Measurements from ENCODE around the gene HOXB3.

Gene HOXB3

DNA sequence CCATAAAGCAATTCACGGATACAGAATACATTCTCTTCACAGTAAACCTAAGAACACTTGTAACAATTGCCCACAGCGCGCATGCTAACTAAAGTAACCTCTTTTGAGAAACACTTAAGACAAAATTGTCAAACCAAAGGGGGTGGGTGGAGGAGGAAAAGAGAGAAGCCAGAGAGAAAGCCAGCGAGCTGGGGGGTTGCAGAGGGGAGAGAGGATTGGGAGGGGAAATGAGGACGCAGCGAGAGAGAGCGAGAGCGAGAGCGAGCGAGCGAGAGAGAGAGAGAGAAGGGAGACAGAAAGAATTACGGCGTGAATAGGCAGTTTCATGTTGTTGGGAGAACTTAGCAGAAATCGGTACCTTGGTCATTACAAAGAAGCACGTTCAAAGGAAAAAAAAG is 22.4 kb upstream of the HOXB3 start:
- DNase-seq, result peak; percentile 55

- peak; percentile 74 for DNase-seq
These were observed 21.8 kb upstream of the HOXB3 start for GRCh38 chr17:48611681-48612455.

- DNase-seq, result peak; percentile 60
These were observed 21.2 kb upstream of the HOXB3 start for GRCh38 chr17:48611213-48611612.

- DNase-seq, result peak; percentile 62
These were observed 20.5 kb upstream of the HOXB3 start, which contains the start of gene HOXB7 for GRCh38 chr17:48610282-48611211. Gene HOXB7 (minus strand): TSS chr17:48611017. CDS start chr17:48610918, 99 bp downstream.

DNA sequence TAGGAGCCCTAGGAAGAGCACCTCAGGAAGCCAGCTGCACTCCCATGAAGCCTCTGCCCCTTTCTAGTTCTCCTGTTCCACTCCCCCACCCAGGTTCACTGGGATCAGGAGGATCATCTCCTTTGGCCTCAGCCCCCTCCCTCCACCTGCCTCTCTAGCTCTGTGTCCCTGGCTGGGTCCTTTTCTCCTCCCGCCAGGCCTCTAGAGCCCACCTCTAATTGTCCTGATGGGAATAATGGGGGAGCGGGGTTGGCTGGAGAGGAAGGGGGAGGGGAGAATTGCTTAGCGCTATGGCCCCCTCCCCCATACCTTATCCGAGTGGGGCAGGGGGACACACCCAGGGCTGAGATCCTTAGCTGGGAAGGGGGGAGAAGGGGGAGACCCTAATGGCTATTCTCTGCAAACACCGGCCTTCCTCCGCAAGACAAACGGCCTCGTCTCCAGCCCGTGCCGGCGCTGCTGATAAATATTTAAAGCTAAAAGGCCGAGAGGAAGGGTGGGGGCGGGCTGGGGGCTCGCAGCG is 19.8 kb upstream of the HOXB3 start:
- DNase-seq, result peak; percentile 20

DNA sequence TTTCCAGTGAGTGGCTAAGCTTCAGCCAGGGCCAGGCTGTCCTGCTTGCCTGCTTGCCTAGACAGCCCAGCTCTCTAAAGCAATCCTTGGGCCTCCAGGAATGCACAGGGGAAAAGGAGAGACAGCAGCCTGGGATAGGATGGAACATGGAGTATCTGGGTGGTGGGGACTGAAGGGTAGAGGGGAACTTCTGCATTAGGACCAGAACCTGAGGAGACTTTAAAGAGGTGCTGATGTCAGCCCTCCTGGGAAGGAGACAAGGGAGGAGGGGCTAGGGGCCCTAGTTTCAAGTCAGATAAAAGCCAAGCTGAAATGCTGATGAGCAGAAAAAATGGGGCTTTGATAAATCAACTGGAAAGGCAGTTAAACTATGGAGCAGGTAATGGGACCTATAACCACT is 19.0 kb upstream of the HOXB3 start:
- no peak for DNase-seq

DNA sequence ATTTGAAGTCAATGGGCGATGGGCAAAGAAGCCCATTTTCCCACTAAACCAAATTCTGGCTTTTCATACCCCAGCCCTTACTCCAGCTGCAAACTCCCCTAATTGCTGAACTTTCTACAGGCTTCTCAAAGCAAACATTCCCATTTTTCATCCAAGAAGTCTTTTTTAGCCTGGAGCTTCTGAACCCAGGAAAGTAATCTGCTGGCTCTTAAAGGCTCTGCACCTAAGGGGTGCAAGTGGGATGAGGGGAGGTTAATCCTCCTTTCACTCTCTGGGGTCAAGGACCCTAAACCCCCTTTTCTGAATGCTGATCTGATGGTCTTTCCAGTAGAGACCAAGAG is 18.4 kb upstream of the HOXB3 start:
- no peak for DNase-seq

GRCh38 chr17:48606892-48607614 is 17.0 kb upstream of the HOXB3 start:
- no peak for DNase-seq

GRCh38 chr17:48605991-48606891 is 16.2 kb upstream of the HOXB3 start:
- no peak for DNase-seq

GRCh38 chr17:48605409-48605919 is 15.4 kb upstream of the HOXB3 start:
- DNase-seq, result no peak

- no peak for DNase-seq
These were observed 14.8 kb upstream of the HOXB3 start, which contains the start of gene HOXB6 for GRCh38 chr17:48604770-48605329. Gene HOXB6 (minus strand): TSS chr17:48604986. CDS start chr17:48598150, 6,836 bp downstream.

- DNase-seq, result no peak
These were observed 14.1 kb upstream of the HOXB3 start for GRCh38 chr17:48603959-48604769.

DNA sequence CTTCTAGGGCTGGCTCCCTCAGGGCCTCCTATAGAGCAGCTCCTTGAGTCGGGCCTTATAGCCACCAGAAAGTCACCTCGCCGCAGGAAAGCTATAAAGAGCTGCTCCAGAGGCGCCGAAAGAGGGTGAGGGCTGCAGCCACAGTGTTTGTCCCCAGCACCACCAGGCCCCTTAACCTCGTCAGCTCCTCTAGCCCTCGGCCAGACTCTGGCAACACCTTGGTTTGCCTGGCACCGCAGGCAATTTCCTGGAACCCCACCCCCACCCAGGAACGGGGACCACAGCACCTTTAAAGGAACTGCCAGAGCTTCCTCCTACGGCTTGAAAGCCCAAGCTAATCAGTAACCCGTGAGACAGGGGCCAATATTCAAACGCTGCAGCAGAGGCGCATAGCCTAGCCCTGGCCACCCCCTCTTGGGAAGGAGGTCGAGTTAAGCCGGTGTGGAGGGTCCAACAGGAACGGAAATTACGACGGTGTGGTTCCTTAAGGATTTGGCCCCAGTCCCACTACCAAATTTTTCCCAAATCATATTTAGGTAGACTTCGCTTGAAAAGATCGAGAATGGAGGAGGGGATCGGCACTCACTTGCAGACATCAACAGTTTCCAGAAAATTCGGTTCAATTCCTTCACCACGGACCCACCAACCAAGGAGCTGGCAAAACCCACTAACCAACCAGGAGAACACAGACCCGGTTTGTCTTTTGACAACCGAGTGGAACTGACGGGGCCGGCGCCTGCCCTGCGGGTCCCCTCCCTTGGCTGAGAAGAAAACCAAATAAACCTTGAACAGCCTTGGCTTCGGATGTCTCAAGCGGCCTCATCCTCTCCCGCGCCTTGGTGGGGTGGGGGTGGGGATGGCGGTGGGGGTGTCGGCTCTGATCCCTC is 11.7 kb upstream of the HOXB3 start:
- no peak for DNase-seq

DNA sequence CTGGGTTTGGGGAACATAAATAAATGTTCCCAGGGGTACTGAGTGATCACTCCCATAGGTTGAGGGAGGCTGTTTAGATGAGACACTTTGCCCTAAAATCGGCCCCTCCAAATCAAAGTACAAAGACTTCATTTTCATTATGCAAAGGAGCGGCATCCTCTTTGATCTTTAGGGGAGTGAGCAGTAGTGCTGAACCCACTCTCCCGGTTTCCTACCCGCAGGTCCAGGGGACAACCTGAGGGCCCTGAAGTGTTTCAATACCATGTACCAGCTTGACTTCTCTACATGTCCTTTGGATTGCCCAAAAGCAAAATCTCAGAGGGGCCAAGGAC is 11.1 kb upstream of the HOXB3 start:
- DNase-seq, result no peak

GRCh38 chr17:48600244-48601098 is 10.4 kb upstream of the HOXB3 start:
- DNase-seq, result no peak

DNA sequence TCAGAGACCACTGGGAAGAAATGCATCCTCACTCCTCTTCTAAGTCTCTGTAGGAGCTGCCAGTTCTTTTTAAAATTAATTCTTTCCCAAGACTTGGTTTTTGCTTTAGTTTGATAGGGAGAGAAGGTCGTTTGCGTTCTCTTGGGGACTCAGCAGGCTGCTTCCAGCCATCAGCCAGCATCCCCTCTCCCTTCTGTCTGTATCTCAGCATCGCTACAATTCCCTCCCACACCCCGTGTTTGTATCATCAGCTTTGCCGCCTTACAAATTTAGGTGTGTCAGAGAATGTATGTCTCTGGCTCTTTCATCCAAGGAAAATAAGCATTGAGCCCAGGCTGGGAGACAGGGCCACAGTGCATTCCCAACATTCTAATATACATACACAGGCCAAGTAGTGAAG is 9.3 kb upstream of the HOXB3 start:
- DNase-seq, result no peak

GRCh38 chr17:48598736-48599135 is 8.7 kb upstream of the HOXB3 start:
- no peak for DNase-seq
